Ishikawa (cell line): ENCODE data around the gene ADGRL3.

Source experiments
- MAX ChIP-seq: IDR thresholded peaks from 2 replicates; pipeline ENCODE4 v1.6.1; 2012
- TAF1 ChIP-seq: IDR thresholded peaks from 2 replicates; pipeline ENCODE4 v1.6.1; 2012; ENCODE audit warnings: low read depth, mild to moderate bottlenecking
- TCF12 ChIP-seq: IDR thresholded peaks from 2 replicates; pipeline ENCODE4 v1.6.1; 2012; ENCODE audit warnings: low read depth
- TEAD4 ChIP-seq: IDR thresholded peaks from 2 replicates; pipeline ENCODE4 v1.6.1; 2012
- YY1 ChIP-seq: IDR thresholded peaks from 2 replicates; pipeline ENCODE4 v1.6.1; 2012; ENCODE audit warnings: low read depth

- TF ChIP-seq MAX (no peak), YY1 (no peak), TEAD4 (no peak), TAF1 (no peak), TCF12 (no peak)
Observed at GRCh38 chr4:61924131-61924530, 724.0 kb downstream of the ADGRL3 start.
